HG02885 (cell line): ENCODE data around the gene IQCH.

Source experiments
- ATAC-seq: cut with Tn5 transposase; IDR thresholded peaks from one replicate; pipeline ENCODE4 v1.9.1; 2021; ENCODE audit warnings: mild to moderate bottlenecking; ENCODE audit not compliant: unreplicated experiment, poor library complexity

Gene IQCH

DNA sequence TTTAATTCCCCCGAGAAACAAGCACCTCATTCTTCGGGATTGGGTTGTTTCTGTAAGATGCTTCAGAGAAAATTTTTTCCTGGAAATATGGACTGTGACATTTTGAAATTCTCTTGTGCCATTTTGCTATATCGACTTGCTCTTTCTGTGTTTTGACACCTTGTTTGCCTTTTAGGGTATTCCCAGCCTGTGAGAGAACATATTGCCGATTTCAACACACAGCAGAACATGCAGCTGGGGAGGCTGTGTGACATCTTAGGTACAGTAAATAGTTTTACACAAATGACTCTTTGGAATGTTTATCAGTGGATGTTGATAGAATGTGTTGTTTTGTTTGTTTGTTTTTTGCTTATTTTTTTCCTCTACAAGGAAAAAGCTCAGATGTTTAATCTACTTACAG lies 130.2 kb downstream of the IQCH start:
- ATAC-seq: no peak

DNA sequence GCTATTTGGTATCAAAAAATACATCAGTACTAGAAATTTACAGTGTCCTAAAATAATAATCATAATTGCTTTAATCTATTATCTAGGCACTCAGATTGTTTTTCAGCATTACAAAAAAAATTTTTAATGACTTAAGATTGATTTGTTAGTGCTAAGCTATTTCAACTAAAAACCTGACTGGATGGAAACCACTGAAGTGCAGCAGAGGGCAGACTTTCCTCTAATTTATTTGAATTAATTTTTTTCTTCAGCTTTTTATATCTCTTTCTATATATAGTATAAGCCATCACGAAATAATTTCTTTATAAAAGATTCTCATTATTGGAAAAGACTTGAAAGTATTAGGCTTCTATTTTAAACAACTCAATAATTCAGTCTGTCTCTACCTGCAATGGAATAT lies 131.4 kb downstream of the IQCH start:
- no peak for ATAC-seq

DNA sequence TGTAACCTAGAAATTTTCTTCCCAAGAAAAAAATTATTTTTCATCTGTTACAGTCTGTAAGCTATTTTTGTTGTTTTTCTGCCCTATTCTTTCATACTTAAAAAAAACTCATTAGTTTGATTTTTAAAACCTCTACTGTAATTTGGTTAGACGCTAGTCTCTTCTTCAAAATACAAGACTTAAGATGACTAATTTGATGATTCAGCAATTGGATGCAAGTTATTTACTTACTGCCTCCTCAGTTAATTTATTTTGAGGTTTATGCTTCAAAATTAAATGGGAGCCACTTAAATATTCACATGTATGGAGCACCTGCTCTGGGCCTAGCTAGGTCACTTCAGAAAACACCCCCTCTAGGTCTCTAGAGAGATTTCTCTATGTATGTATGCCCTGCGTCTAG lies 132.4 kb downstream of the IQCH start:
- ATAC-seq: no peak

DNA sequence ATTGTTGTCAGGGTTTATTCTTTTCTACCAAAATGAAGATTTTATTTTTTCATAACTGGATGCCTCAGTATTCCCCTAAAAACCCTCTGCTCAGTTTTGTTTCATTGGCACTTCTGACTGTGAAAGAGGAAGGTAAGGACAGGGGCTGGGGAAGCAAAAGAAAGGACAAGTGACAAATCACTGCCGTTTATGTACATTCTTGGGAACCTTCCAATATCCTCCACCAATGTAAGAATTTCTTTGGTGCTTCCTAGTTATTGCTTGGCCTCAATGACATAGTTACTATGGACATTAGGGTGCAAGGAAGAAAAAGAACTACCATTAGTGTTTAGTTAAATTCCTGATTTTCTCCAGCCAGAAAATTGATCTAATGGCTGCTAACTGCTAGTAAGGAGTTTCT lies 135.4 kb downstream of the IQCH start:
- no peak for ATAC-seq

DNA sequence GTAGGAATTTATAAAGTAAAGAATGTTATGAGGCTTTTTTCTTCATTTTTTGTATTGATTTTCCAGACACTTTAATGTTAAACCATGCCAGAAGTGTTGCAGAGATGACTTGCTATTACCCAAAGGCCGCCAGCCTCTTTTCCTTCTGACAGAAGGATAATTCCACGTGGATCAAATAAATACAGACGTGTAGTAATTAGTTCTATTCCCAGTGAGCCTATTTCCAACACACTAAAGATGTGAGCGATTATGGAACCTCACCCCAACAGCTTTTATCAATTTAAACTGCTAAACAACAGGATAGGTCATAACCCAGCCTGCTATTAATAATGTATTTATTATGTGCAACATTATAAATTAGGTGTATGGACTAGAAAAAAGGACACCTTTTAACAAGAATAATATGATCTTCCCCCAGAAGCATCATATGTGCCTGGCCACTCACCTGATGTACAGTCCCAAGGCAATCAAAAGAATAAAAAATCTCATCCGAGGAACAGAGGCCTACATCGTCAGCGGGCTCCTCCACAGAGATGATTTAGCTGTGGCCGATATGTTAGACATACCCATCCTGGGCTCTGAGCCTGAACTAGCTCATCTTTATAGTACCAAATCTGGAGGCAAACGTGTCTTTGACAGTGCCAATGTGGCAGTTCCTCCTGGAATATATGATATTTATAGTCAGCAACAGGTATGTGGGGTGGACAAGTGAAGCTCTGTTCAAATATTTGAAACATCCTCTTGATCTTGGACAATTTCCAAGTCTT lies 140.5 kb downstream of the IQCH start:
- ATAC-seq: no peak

DNA sequence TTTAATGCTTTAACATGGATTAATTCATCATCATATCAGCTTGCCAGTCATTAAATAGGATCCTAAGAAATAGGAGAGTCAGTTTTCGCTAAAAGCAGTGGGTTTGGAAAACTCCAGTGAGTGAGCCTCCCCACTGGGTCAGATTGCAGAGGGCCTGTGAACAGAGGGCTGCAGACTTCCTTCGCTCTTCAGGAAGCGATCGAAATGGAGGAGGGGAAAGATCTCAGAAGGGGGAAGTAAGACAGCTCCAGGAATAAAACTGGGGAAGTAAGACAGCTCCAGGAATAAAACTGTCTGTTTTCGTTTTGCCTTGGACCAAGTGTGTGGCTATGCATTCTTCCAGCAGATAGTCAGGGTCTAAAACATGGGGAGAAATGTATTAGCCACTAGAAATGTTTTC lies 141.5 kb downstream of the IQCH start:
- ATAC-seq: no peak

DNA sequence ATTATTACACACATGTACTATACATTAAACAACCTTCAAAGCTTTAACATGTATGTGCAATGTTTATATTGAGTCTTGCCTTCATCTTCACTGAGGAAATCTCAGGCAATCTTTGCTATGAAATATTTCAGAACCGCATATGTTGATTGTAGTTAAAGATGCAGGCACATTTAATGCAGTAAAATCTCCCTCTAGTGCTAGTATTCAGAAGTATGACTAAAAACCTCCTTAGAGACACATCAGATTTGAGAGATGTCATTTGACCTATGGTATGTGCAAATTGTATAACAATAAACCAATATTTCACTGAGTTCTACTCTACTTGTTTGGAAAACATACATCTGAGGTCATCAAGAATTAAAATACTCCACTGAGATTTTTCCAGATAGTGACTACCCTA lies 142.6 kb downstream of the IQCH start:
- no peak for ATAC-seq

DNA sequence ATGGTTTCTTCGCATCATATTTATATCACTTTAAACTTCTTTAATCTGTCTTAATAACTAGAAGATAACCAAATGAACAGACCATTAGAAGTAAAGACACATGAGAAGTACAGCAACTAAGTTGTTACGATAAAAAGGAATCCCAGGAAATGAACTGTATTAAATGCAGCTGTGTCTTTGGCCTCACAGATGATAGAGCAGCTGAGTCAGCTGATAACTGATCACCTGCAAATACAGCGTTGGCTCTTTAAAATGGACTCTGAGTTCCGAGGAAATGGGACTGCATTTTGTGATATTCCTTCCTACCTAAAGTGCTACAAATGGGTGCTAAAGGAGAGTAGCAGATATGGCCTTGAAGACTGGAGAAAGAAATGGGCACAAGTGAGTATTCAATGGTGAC lies 145.3 kb downstream of the IQCH start:
- no peak for ATAC-seq

DNA sequence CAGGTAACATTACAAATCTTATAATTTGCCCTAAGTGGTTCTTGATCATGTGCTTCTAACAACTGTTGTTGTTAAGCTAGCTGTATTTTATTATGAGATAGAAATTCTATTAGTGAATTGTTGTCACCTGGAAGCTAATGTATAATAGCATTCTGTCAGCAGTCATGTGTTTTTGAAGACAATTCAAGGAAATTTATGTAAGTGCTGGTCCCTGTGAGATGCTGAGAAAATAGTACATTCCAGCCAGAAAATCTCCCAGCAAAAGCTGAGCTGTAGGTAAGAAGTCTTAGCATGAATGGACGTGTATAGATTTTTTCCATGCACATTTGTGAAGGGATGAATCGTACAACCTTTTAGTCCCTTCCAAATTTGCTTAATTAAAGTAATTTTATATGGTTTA lies 146.3 kb downstream of the IQCH start:
- ATAC-seq: no peak

DNA sequence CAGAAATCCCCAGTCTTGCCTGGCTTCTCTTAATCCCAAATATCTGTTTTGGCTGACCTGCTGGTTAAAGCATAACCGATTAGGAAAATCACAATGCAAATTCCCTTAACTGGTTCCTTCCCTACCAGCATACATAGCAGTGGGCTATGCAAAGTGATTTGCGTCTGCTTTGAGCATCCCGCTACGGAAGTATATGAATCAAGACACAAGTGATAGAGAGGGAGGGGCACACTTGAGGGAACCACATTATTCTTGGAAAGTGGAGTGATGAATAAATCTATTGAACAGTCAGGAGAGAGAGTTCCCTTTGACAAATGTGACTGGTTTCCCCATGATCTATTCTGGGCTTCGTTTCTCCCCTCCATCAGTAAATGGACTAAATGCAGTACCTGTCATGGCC lies 146.8 kb downstream of the IQCH start:
- no peak for ATAC-seq

DNA sequence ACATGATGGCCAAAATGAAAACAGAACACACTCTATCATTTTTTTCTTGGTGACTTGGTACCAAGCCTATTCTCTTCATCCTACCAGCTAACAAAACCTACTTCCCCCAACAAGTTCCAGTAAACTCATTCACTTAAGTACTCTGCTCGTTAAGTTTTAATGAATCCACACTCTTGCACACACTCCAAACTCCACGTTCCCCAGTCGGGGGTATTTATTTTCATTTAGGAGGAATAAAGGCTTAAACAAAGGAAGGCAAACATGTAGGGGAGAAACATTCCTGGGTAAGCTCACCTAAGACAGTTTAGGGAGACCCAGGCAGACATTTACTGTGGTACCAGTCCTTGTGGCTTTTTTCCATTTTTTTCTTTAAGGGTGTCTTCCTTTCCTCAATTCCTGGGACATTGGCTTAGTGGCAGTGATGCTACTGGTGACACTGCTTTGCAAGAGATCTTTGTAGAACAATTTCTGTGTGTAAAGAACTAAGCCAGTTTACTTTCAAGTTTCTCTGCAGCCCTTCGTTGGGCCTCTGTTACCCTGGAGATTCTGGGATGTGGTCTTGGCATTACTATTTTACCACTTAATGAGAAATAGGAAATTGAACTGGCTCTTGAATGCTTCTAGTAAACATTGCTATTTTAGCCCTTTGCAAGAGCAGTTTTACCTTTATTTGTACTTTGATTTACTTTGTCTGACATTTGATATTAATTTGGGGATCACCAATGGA lies 149.0 kb downstream of the IQCH start:
- ATAC-seq: no peak

DNA sequence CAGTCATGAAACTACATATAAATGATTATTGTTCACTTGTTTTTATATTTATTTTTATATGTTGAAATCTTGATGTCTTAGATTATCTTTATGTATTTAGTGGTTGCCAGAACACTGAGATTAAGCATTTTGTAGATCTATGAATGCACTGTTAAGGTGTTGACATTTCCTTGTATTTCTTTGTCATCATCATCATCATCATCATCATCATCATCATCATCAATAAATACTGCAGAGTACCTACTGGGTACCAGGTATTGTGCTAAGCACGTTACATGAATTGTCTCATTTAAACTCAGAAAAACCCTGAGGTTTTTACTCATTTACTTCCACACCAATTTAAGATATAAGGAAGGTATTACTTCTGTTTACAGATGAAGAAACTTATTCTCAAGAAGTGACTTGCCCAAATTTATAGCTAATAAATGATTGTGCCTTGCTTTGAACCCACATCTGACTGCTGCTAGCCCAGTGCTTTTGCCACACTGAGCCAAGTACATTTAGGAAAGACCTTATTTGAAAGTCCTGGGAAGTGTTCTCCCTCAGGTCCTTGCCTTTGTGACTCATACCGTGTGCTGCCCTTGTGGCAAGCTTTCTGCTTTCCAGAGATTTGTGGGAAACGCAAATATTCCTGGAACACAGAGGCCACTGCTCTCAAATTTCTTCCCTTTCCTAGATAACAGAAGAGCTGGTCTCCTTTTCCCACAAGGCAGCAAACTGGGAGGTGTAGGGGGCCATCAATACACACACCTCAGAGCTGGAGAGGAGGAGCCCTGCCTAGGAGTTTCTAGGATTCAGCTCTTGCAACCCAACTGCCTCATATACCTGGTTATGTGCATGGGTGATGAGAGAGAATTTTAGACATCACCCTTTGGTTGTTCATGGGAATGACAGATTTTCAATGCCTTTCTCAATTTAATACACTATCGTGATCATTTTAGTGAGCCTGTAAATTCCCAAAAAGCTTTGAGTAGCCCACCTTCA lies 150.9 kb downstream of the IQCH start:
- no peak for ATAC-seq

DNA sequence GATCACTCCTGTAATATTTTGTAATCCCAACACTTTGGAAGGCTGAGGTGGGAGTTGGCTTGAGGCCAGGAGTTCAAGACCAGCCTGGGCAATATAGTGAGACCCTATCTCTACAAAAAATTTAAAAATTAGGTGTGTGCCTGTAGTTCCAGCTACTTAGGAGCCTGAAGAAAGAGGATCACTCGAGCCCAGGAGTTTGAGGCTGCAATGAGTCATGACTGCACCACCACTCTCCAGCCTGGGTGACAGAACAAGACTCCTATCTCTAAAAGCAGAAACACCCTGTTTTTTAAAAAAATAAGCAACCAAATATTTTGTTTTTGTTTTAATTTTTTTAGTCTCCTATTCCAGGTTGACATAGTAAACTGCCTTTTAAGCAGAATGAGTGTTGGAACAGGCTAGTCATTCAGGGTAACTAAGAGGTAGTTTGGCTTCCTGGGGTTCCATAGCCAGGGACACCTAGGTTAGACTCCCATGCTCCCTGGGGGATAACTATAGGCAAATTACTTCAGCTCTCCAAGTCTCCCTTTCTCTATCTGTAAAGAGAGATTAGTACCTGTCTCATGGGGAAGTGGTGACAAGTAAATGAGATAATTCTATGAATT lies 151.8 kb downstream of the IQCH start:
- ATAC-seq: no peak

DNA sequence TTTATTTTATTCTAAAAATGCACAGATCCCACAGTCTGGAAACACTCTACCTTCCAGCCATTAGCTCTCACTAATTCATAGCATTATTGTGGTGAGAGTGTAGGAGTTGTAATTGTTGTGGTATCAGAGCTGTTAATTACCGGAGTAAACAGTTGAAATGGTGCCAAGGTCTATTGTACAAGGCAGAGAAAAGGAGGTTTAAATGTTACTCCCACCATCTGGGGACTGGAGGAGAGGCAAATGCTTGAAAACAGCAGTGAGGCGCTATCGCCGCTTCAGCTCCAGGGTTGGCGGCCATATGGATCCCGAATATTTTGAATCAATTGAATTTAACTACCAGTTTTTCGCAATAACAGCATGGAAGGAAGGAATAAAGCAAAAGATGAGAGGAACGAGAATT lies 153.2 kb downstream of the IQCH start:
- no peak for ATAC-seq

DNA sequence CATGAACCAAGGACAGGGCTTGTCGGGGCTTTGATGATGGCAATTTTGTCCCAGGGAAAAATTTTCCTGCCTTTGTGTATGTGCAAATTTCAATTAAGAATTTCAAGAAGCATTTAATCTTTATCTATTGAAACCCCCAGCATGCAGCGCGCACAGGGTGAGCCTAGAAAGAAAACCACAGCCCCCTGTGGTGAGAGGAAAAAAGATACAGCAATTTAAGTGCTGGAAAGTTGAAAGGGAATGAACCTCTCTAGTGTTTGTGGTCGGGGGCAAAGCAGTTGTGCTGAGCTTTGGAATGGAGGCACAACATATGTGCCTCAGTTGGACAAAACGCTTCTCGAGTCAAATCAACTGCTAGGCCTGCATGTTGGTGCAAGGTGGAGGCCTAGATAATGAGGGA lies 154.6 kb downstream of the IQCH start:
- no peak for ATAC-seq

DNA sequence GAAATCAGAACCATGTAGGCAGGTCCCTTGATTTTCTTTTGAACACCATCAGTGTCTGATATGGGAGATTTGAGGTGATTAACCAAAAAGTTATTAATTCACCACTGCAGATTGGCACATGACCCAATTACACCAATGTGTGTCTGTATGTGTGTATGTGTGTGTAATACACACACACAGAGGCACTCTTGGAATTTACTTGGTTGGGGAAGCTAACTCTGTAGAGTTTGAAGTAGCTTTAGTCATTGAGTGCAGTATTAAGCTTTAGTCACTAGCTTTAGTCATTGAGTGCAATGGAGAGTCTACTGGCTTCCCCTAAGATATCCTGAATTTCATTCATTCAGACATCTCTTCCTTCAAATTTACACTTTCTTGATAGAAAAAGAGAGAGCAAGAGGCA lies 156.9 kb downstream of the IQCH start:
- no peak for ATAC-seq

DNA sequence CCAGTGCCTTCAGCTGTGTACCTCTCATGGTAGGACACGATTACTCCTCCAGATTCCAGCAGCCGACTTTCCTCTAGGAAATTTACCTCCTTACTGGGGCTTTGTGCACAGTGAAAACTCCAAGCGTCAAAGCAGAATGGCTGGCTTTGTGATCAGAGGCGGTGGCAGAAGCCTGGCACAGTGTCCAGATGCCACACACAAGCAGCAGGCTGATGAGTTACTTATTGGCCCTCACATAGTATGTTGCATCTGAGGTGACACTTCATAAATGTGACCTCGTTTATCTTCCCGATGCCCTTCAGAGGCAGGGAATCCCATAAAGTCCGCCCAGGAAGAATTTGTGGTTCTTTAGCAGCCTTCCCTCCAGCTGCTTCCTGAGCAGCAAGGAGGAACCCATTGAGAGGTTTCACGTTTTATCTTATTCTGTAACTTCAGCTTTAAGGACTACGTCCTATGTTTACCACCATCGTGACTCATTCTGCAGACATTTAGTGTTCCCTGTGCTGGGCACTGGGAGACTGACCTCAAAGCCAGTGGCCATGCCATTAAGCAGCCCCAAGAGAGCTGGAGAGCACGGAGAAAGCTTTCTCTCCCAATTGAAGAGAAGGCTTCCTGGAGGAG lies 159.3 kb downstream of the IQCH start:
- ATAC-seq: no peak

DNA sequence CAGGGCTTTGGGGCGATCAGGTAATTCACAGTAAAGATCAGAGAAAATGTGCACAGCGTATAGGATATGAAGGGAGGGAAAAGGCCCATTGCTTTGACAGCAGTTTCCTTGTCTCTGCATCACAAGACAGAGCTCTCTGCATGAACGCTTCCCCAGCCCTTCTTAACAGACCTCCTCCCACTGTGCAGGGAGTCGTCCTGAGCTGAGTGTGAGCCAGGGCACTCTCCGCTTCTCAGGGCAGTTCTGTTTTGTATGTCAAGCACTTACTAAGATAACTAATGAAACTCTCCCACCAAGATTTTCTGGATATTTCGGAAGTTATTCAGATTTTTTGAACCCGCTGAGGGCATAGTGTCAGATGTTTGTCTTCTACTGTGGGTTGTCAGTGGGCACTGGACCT lies 160.6 kb downstream of the IQCH start:
- no peak for ATAC-seq

DNA sequence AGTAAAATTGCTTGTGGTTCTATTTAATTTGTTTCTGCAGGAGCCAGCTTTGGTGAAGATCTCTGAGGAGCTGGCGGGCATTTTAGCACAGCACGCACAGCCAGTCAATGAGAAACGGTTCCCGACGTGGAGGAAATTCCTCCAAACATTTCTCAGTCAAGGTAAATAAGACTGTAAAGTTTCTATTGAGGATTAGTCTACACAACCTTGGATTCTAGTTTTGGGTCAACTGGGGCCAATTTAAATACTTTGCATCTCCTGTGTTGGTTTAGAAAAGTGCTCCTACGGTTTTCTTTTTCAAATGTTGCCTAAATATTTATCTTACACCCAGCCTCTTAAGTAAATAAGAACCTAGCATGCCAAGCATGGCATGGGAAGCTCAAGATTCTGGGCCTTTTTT lies 162.3 kb downstream of the IQCH start:
- ATAC-seq: no peak

DNA sequence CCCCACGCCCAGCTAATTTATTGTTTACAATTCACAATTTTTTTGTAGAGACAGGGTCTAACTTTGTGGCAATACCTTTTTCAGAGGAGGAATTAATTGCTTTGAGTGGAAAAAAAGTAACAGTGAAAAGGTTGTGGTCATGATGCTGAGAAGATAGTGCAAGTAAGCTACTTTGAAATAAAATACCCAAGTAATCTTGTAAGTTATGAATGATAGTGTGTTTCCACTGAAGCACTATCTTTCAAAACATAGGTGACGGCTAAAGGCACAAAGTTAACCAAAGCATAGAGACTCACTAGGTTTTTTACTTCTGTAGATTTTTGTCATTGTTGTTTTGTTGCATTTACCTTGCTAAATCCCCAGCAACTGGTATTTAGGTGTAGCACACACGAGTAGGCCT lies 165.1 kb downstream of the IQCH start:
- ATAC-seq: no peak
